HepG2 (cell line): ENCODE measurements around the gene MKS1. TPM values are rescaled to one million over a fixed set of nuclear protein-coding genes. Genes with fewer than 3 reads are reported as not detected.

Experiments used
- CCAR2 ChIP-seq: fragments of 200-400 bp; formaldehyde crosslinking; optimal IDR thresholded peaks from 2 replicates; pipeline ENCODE3; 2018; ENCODE audit warnings: low read depth, mild to moderate bottlenecking, low read length, moderate library complexity
- DMTF1 ChIP-seq: sonication (generic); formaldehyde crosslinking; IDR thresholded peaks from 2 replicates; pipeline ENCODE4 v1.4.0; 2020; ENCODE audit warnings: mild to moderate bottlenecking, missing genetic modification reagents
- HDAC1 ChIP-seq: sonication (generic); formaldehyde crosslinking; IDR thresholded peaks from 2 replicates; pipeline ENCODE4 v1.5.1; 2020; ENCODE audit warnings: mild to moderate bottlenecking, missing genetic modification reagents
- HIVEP1 ChIP-seq: sonication (generic); formaldehyde crosslinking; IDR thresholded peaks from 2 replicates; pipeline ENCODE4 v1.4.0; 2020; ENCODE audit warnings: mild to moderate bottlenecking, missing genetic modification reagents
- NR2F6 ChIP-seq, 2 experiments: IDR thresholded peaks; 2 replicates each; pipeline ENCODE4 v1.6.1; 2016; ENCODE audit warnings: antibody characterized with exemption in 1 of 2, mild to moderate bottlenecking in 1 of 2
- PAWR ChIP-seq: sonication (generic); formaldehyde crosslinking; IDR thresholded peaks from 2 replicates; pipeline ENCODE4 v1.4.0; 2020; ENCODE audit warnings: missing genetic modification reagents, mild to moderate bottlenecking, borderline replicate concordance
- POLR2G ChIP-seq: fragments of 200-400 bp; formaldehyde crosslinking; IDR thresholded peaks from 2 replicates; pipeline ENCODE4 v1.6.1; 2018; ENCODE audit warnings: mild to moderate bottlenecking, low read depth, low read length, moderate library complexity
- RNF2 ChIP-seq: fragments of 450-650 bp; conservative IDR thresholded peaks from 2 replicates; pipeline ENCODE4 v1.6.1; 2016; ENCODE audit warnings: low read depth
- SAP130 ChIP-seq: IDR thresholded peaks from 2 replicates; pipeline ENCODE4 v1.6.1; 2016; ENCODE audit warnings: low read depth
- SKIL ChIP-seq: sonication (generic); formaldehyde crosslinking; IDR thresholded peaks from 2 replicates; pipeline ENCODE4 v1.8.0; 2022; ENCODE audit warnings: missing genetic modification reagents, mild to moderate bottlenecking, moderate library complexity, borderline replicate concordance
- SMC3 ChIP-seq: IDR thresholded peaks from 2 replicates; pipeline ENCODE4 v1.6.1; 2011; ENCODE audit warnings: low read length, improper control_type of control experiment
- STAG1 ChIP-seq: sonication (generic); formaldehyde crosslinking; IDR thresholded peaks from 2 replicates; pipeline ENCODE4 v1.4.0; 2020; ENCODE audit warnings: missing genetic modification reagents
- TAF15 ChIP-seq: fragments of 200-400 bp; formaldehyde crosslinking; IDR thresholded peaks from one replicate; pipeline ENCODE4 v1.6.1; 2018; ENCODE audit warnings: mild to moderate bottlenecking, low read depth, low read length; ENCODE audit not compliant: poor library complexity, severe bottlenecking
- ZNF124 ChIP-seq: sonication (generic); formaldehyde crosslinking; IDR thresholded peaks from 2 replicates; pipeline ENCODE4 v1.4.0; 2020; ENCODE audit warnings: missing genetic modification reagents
- ZNF143 ChIP-seq: sonication (generic); formaldehyde crosslinking; IDR thresholded peaks from 2 replicates; pipeline ENCODE4 v1.4.0; 2020; ENCODE audit warnings: missing genetic modification reagents
- ZNF256 ChIP-seq: sonication (generic); formaldehyde crosslinking; conservative IDR thresholded peaks from 2 replicates; pipeline ENCODE4 v1.4.0; 2020; ENCODE audit warnings: missing genetic modification reagents
- ZNF530 ChIP-seq: sonication (generic); formaldehyde crosslinking; IDR thresholded peaks from 2 replicates; pipeline ENCODE4 v1.5.0; 2020; ENCODE audit warnings: low read depth, mild to moderate bottlenecking, missing genetic modification reagents
- ZNF644 ChIP-seq: IDR thresholded peaks from 2 replicates; pipeline ENCODE4 v1.6.1; 2016; ENCODE audit warnings: low read depth
- ZNF878 ChIP-seq: sonication (generic); formaldehyde crosslinking; IDR thresholded peaks from 2 replicates; pipeline ENCODE4 v1.8.1; 2023; ENCODE audit warnings: mild to moderate bottlenecking, missing genetic modification reagents, moderate library complexity
- polyA plus RNA-seq, 8 experiments: library from polyadenylated mRNA; depleted of rRNA in 3 of 8; stranded (reverse) in 7 of 8; unstranded in 1 of 8; fragments of >200 nt; fragmentation: Illumina TruSeq in 4 of 8; extraction: Trizol in 4 of 8; gene quantifications; 2 replicates each; pipeline versions ENCODE4 v1.2.1 to v1.2.3, GENCODE V29; 2011 to 2016; ENCODE audit warnings: low read depth in 4 of 8, missing spikeins in 1 of 8, mixed read lengths in 1 of 8; ENCODE audit not compliant: insufficient read depth in 1 of 8
- total RNA-seq, 5 experiments: library from RNA; depleted of rRNA; stranded (reverse); fragments of >200 nt; fragmentation: Illumina TruSeq; extraction: Trizol; gene quantifications; 2 replicates each; pipeline ENCODE4 v1.2.3, GENCODE V29; 2016; ENCODE audit warnings: low read depth in 1 of 5
- TF ChIP-seq, protein P1 (sequence below): sonication (generic); formaldehyde crosslinking; IDR thresholded peaks from 2 replicates; pipeline ENCODE4 v1.4.0; 2020; ENCODE audit warnings: missing genetic modification reagents
- TF ChIP-seq, protein P2 (sequence below): sonication (generic); formaldehyde crosslinking; IDR thresholded peaks from 2 replicates; pipeline ENCODE4 v1.4.0; 2020; ENCODE audit warnings: missing genetic modification reagents, borderline replicate concordance

The MKS1 gene
- total and polyA plus RNA-seq, 2 of the 13 experiments (the other 11 are each of a cell fraction or from before 2014, with no cell fraction given): 16.1 to 26.3 TPM

GRCh38 chr17:58250344-58251011 is 31.4 kb upstream of the MKS1 start (continued):
- TF ChIP-seq NR2F6 (IDR thresholded peaks at IDR 0.05) (peak; percentile 45), NR2F6 (CRISPR knock-in tag; IDR thresholded peaks at IDR 0.05) (peak; percentile 13; the same call in 1 of the 2 replicates), HIVEP1 (CRISPR knock-in tag) (no peak), ZNF124 (CRISPR knock-in tag) (no peak), ZNF256 (CRISPR knock-in tag) (no peak), SMC3 (no peak), SKIL (CRISPR knock-in tag) (no peak), ZNF878 (CRISPR knock-in tag) (no peak), SAP130 (CRISPR knock-in tag) (peak; percentile 41; the same call in 1 of the 2 replicates), STAG1 (CRISPR knock-in tag) (no peak), PAWR (CRISPR knock-in tag) (no peak), DMTF1 (CRISPR knock-in tag) (no peak), HDAC1 (CRISPR knock-in tag) (peak; percentile 41; the same call in 1 of the 2 replicates), ZNF143 (CRISPR knock-in tag) (no peak), ZNF530 (CRISPR knock-in tag) (no peak), POLR2G (no peak), CCAR2 (no peak), TAF15 (no peak), RNF2 (0 out of 2 replicates have a peak, but pooled peaks have one; percentile 57), ZNF644 (CRISPR knock-in tag) (peak; percentile 52; the same call in 1 of the 2 replicates)
- TF ChIP-seq, protein P1, sequence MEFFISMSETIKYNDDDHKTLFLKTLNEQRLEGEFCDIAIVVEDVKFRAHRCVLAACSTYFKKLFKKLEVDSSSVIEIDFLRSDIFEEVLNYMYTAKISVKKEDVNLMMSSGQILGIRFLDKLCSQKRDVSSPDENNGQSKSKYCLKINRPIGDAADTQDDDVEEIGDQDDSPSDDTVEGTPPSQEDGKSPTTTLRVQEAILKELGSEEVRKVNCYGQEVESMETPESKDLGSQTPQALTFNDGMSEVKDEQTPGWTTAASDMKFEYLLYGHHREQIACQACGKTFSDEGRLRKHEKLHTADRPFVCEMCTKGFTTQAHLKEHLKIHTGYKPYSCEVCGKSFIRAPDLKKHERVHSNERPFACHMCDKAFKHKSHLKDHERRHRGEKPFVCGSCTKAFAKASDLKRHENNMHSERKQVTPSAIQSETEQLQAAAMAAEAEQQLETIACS (CRISPR knock-in tag): no peak
- TF ChIP-seq, protein P2, sequence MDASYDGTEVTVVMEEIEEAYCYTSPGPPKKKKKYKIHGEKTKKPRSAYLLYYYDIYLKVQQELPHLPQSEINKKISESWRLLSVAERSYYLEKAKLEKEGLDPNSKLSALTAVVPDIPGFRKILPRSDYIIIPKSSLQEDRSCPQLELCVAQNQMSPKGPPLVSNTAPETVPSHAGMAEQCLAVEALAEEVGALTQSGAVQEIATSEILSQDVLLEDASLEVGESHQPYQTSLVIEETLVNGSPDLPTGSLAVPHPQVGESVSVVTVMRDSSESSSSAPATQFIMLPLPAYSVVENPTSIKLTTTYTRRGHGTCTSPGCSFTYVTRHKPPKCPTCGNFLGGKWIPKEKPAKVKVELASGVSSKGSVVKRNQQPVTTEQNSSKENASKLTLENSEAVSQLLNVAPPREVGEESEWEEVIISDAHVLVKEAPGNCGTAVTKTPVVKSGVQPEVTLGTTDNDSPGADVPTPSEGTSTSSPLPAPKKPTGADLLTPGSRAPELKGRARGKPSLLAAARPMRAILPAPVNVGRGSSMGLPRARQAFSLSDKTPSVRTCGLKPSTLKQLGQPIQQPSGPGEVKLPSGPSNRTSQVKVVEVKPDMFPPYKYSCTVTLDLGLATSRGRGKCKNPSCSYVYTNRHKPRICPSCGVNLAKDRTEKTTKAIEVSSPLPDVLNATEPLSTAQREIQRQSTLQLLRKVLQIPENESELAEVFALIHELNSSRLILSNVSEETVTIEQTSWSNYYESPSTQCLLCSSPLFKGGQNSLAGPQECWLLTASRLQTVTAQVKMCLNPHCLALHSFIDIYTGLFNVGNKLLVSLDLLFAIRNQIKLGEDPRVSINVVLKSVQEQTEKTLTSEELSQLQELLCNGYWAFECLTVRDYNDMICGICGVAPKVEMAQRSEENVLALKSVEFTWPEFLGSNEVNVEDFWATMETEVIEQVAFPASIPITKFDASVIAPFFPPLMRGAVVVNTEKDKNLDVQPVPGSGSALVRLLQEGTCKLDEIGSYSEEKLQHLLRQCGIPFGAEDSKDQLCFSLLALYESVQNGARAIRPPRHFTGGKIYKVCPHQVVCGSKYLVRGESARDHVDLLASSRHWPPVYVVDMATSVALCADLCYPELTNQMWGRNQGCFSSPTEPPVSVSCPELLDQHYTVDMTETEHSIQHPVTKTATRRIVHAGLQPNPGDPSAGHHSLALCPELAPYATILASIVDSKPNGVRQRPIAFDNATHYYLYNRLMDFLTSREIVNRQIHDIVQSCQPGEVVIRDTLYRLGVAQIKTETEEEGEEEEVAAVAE (CRISPR knock-in tag): no peak
